HepG2 (cell line): Measurements from ENCODE around the gene KIAA1328. TPM values are rescaled to one million over a fixed set of nuclear protein-coding genes. Genes with fewer than 3 reads are reported as not detected.

Experiments
- ATAC-seq: fragments of 200-7000 bp; cut with Tn5 transposase; 3 replicates; pipeline ENCODE4 v1.9.1; 2020; ENCODE audit warnings: mild to moderate bottlenecking, moderate library complexity
- BruUV-seq: library from RNA; stranded (reverse); fragments of 400-500 nt; replicated peaks from 2 replicates; lab custom pipeline; 2021; lab: Mats Ljungman, UMichigan
- CTCF ChIA-PET: fragments of 300-600 bp; formaldehyde crosslinking; extraction: SDS; loops from one replicate; lab custom pipeline; 2021; ENCODE audit warnings: low total read pairs, inconsistent platforms, low intra/inter-chr PET ratio; lab: Yijun Ruan, JAX
- POLR2A ChIA-PET: fragments of 350-600 bp; sonication (Branson Sonifier 250); formaldehyde crosslinking; loops from one replicate; lab custom pipeline; 2020; ENCODE audit warnings: antibody characterized with exemption, inconsistent platforms; lab: Yijun Ruan, JAX
- DNase-seq: peaks from one replicate; pipeline ENCODE4 v3.0.0-alpha.2; 2015; ENCODE audit warnings: low spot score
- FAIRE-seq: peaks from 3 replicates; lab custom pipeline; 2011; peaks lifted over from hg19 to GRCh38; lab: Jason Lieb, UNC
- H2AFZ ChIP-seq: one replicate; pipeline ENCODE4 v1.6.1; 2011; ENCODE audit warnings: low read length, inconsistent platforms
- H3K27ac ChIP-seq: fragments of 300-600 bp; 3 replicates; pipeline ENCODE4 v1.8.0; 2011; ENCODE audit warnings: mixed run types, mild to moderate bottlenecking, mixed read lengths, low read length, inconsistent platforms; ENCODE audit not compliant: insufficient read depth; ENCODE audit errors: extremely low read length
- H3K27me3 ChIP-seq, 2 experiments: fragments of 200-600 bp in 1 of 2; 2 replicates in 1 of 2; 3 replicates in 1 of 2; pipeline versions ENCODE4 v1.6.0 to v1.8.0; 2011; ENCODE audit warnings: low read length in 2 of 2, mild to moderate bottlenecking in 2 of 2, moderate library complexity in 2 of 2, inconsistent platforms in 1 of 2; ENCODE audit not compliant: insufficient read depth in 2 of 2, control insufficient read depth in 1 of 2
- H3K36me3 ChIP-seq, 2 experiments: fragments of 200-600 bp in 1 of 2; replicated peaks in 1 of 2; 2 replicates in 1 of 2; 3 replicates in 1 of 2; pipeline versions ENCODE4 v1.5.1 to v1.8.0; 2011; ENCODE audit warnings: low read length in 2 of 2, inconsistent platforms in 1 of 2; ENCODE audit not compliant: insufficient read depth in 2 of 2, control insufficient read depth in 1 of 2
- H3K4me1 ChIP-seq: 2 replicates; pipeline ENCODE4 v1.5.1; 2012; ENCODE audit warnings: low read length, inconsistent platforms; ENCODE audit not compliant: insufficient read depth
- H3K4me2 ChIP-seq: 2 replicates; pipeline ENCODE4 v1.6.0; 2011; ENCODE audit warnings: low read depth, low read length, inconsistent platforms
- H3K4me3 ChIP-seq, 3 experiments: fragments of 200-600 bp in 1 of 3; sonication (generic), shearing (Covaris generic) in 1 of 3; replicated peaks in 1 of 3; 2 replicates each; pipeline ENCODE4 v1.5.1; 2011 to 2016; ENCODE audit warnings: low read length in 3 of 3, inconsistent platforms in 2 of 3, low read depth in 2 of 3, mild to moderate bottlenecking in 2 of 3, control low read depth in 1 of 3, mixed read lengths in 1 of 3; ENCODE audit not compliant: insufficient read depth in 1 of 3
- H3K79me2 ChIP-seq: one replicate; pipeline ENCODE4 v1.6.1; 2011; ENCODE audit warnings: low read length, inconsistent platforms; ENCODE audit not compliant: insufficient read depth
- H3K9ac ChIP-seq: 2 replicates; pipeline ENCODE4 v1.6.0; 2011; ENCODE audit warnings: mild to moderate bottlenecking, low read depth, low read length, inconsistent platforms; ENCODE audit not compliant: insufficient read depth
- H3K9me3 ChIP-seq: 2 replicates; pipeline ENCODE4 v1.5.1; 2012; ENCODE audit warnings: mild to moderate bottlenecking, low read length
- H4K20me1 ChIP-seq: 2 replicates; pipeline ENCODE4 v1.6.0; 2011; ENCODE audit warnings: inconsistent platforms, mild to moderate bottlenecking, low read length, moderate library complexity; ENCODE audit not compliant: insufficient read depth
- EP300 ChIP-seq, 3 experiments: sonication (generic) in 1 of 3; formaldehyde crosslinking in 1 of 3; IDR thresholded peaks; 2 replicates each; pipeline versions ENCODE4 v1.5.1 to v1.6.1; 2011 to 2020; ENCODE audit warnings: low read depth in 2 of 3, low read length in 2 of 3, borderline replicate concordance in 1 of 3, improper control_type of control experiment in 1 of 3, mild to moderate bottlenecking in 1 of 3, missing genetic modification reagents in 1 of 3, moderate library complexity in 1 of 3
- FOXA1 ChIP-seq, 2 experiments: fragments of 450-650 bp in 1 of 2; sonication (generic) in 1 of 2; formaldehyde crosslinking in 1 of 2; IDR thresholded peaks; 2 replicates each; pipeline versions ENCODE4 v1.4.0 to v1.6.1; 2016 to 2020; ENCODE audit warnings: missing genetic modification reagents in 1 of 2
- GLMP ChIP-seq: sonication (generic); formaldehyde crosslinking; IDR thresholded peaks from 2 replicates; pipeline ENCODE4 v1.9.0; 2021; ENCODE audit warnings: missing genetic modification reagents, mild to moderate bottlenecking, borderline replicate concordance
- IKZF5 ChIP-seq: IDR thresholded peaks from 2 replicates; pipeline ENCODE4 v1.6.1; 2018; ENCODE audit warnings: missing genetic modification reagents, mild to moderate bottlenecking, missing compliant biosample characterization
- NAIF1 ChIP-seq: sonication (generic); formaldehyde crosslinking; IDR thresholded peaks from 2 replicates; pipeline ENCODE4 v1.5.0; 2020; ENCODE audit warnings: mild to moderate bottlenecking, missing genetic modification reagents, borderline replicate concordance
- TEAD3 ChIP-seq: optimal IDR thresholded peaks from 2 replicates; pipeline ENCODE3; 2016; ENCODE audit warnings: borderline replicate concordance
- TOE1 ChIP-seq: sonication (generic); formaldehyde crosslinking; IDR thresholded peaks from 2 replicates; pipeline ENCODE4 v1.4.0; 2020; ENCODE audit warnings: mild to moderate bottlenecking, missing genetic modification reagents
- ZNF253 ChIP-seq: sonication (generic); formaldehyde crosslinking; IDR thresholded peaks from 2 replicates; pipeline ENCODE4 v1.8.0; 2022; ENCODE audit warnings: mild to moderate bottlenecking, missing genetic modification reagents, borderline replicate concordance
- ZNF343 ChIP-seq: sonication (generic); formaldehyde crosslinking; IDR thresholded peaks from 2 replicates; pipeline ENCODE4 v1.4.0; 2020; ENCODE audit warnings: mild to moderate bottlenecking, missing genetic modification reagents
- ZNF484 ChIP-seq: sonication (generic); formaldehyde crosslinking; IDR thresholded peaks from 2 replicates; pipeline ENCODE4 v1.5.1; 2020; ENCODE audit warnings: mild to moderate bottlenecking, low read depth, missing genetic modification reagents, borderline replicate concordance
- ZNF646 ChIP-seq: sonication (generic); formaldehyde crosslinking; IDR thresholded peaks from 2 replicates; pipeline ENCODE4 v1.9.0; 2021; ENCODE audit warnings: mild to moderate bottlenecking, missing genetic modification reagents
- in situ Hi-C: cut with HindIII; loops from 2 replicates; pipeline ENCODE4 v1.10.0; 2017; ENCODE audit warnings: low pct_unique_long_range_greater_than_20kb; ENCODE audit not compliant: extremely low pct_ligation_motif_present
- intact Hi-C: fragments of 100-400 bp; cut with micrococcal nuclease; formaldehyde crosslinking; loops from one replicate; pipeline ENCODE4 v1.10.0; 2022; ENCODE audit not compliant: unreplicated experiment
- polyA plus RNA-seq, 8 experiments: library from polyadenylated mRNA; depleted of rRNA in 3 of 8; stranded (reverse) in 7 of 8; unstranded in 1 of 8; fragments of >200 nt; fragmentation: Illumina TruSeq in 4 of 8; extraction: Trizol in 4 of 8; gene quantifications; 2 replicates each; pipeline versions ENCODE4 v1.2.1 to v1.2.3, GENCODE V29; 2011 to 2016; ENCODE audit warnings: low read depth in 4 of 8, missing spikeins in 1 of 8, mixed read lengths in 1 of 8; ENCODE audit not compliant: insufficient read depth in 1 of 8
- total RNA-seq, 5 experiments: library from RNA; depleted of rRNA; stranded (reverse); fragments of >200 nt; fragmentation: Illumina TruSeq; extraction: Trizol; gene quantifications; 2 replicates each; pipeline ENCODE4 v1.2.3, GENCODE V29; 2016; ENCODE audit warnings: low read depth in 1 of 5
- TF ChIP-seq, protein P1 (sequence below): sonication (generic); formaldehyde crosslinking; IDR thresholded peaks from 2 replicates; pipeline ENCODE4 v1.4.0; 2020; ENCODE audit warnings: mild to moderate bottlenecking, missing genetic modification reagents, borderline replicate concordance

Gene KIAA1328
- total and polyA plus RNA-seq, 2 of the 13 experiments (the other 11 are each of a cell fraction or from before 2014, with no cell fraction given), result 4.1 to 6.0 TPM

GRCh38 chr18:36811955-36812354 lies 17.0 kb upstream of the KIAA1328 start:
- Histone ChIP-seq H3K4me1 (no peaks in the 10 kb centered on the region), H3K27me3 (no peaks in the 10 kb centered on the region), H2AFZ (no peak overlapping the region), H3K79me2 (no peaks in the 10 kb centered on the region), H3K9me3 (no peaks in the 10 kb centered on the region), H3K36me3 (peaks cover 2 to 53% of the 10 kb centered on the region in 2 experiments; a peak in 4 of 5 replicates), H3K4me2 (no peak overlapping the region), H3K9ac (no peak overlapping the region), H4K20me1 (peaks cover 7% of the 10 kb centered on the region), H3K4me3 (no peak overlapping the region), H3K27ac (no peak overlapping the region)
- no peak for FAIRE-seq
- ChIA-PET POLR2A (no interaction called here), CTCF (no interaction called here)
- no peak for DNase-seq
- in situ Hi-C loops (no loop called here), intact Hi-C loops (no loop called here)
- ATAC-seq, result no peak
- BruUV-seq, result no TSS peak
- TF ChIP-seq IKZF5 (CRISPR knock-in tag), result no peak
- no peak for TF ChIP-seq ZNF343
- TF ChIP-seq EP300 (IDR thresholded peaks at IDR 0.05; ENCODE audit: low read depth in 2 of 2, low read length in 2 of 2), result no peak
- no peak for TF ChIP-seq EP300 (CRISPR knock-in tag; IDR thresholded peaks at IDR 0.05; ENCODE audit: borderline replicate concordance)
- TF ChIP-seq GLMP (CRISPR knock-in tag), result no peak
- TF ChIP-seq TOE1, result no peak
- no peak for TF ChIP-seq TEAD3 (CRISPR knock-in tag)
- no peak for TF ChIP-seq NAIF1
- TF ChIP-seq FOXA1 (IDR thresholded peaks at IDR 0.05), result no peak
- TF ChIP-seq FOXA1 (CRISPR knock-in tag; IDR thresholded peaks at IDR 0.05), result no peak
- no peak for TF ChIP-seq ZNF484 (CRISPR knock-in tag)
- no peak for TF ChIP-seq ZNF253 (CRISPR knock-in tag)
- no peak for TF ChIP-seq ZNF646
- TF ChIP-seq, protein P1, sequence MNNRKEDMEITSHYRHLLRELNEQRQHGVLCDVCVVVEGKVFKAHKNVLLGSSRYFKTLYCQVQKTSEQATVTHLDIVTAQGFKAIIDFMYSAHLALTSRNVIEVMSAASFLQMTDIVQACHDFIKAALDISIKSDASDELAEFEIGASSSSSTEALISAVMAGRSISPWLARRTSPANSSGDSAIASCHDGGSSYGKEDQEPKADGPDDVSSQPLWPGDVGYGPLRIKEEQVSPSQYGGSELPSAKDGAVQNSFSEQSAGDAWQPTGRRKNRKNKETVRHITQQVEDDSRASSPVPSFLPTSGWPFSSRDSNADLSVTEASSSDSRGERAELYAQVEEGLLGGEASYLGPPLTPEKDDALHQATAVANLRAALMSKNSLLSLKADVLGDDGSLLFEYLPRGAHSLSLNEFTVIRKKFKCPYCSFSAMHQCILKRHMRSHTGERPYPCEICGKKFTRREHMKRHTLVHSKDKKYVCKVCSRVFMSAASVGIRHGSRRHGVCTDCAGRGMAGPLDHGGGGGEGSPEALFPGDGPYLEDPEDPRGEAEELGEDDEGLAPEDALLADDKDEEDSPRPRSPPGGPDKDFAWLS (CRISPR knock-in tag), result no peak
